Epithelial cell of proximal tubule (primary cell): ENCODE data around the gene AMZ2. TPM values are rescaled to one million over a fixed set of nuclear protein-coding genes. Genes with fewer than 3 reads are reported as not detected.
"Not testable (repeated sequence)": the region's sequence is repeated elsewhere in the genome, so short reads cannot be mapped to it uniquely, and the experiment has no call there.

Source experiments
- DNase-seq: peaks from one replicate; pipeline ENCODE4 v3.0.0-alpha.2; 2011; ENCODE audit warnings: low read depth
- H3K4me3 ChIP-seq: 2 replicates; pipeline ENCODE4 v1.5.1; 2011; ENCODE audit warnings: low read depth, mild to moderate bottlenecking, low read length
- CTCF ChIP-seq: conservative IDR thresholded peaks from 2 replicates; pipeline ENCODE4 v1.5.1; 2012; ENCODE audit warnings: low read depth, mild to moderate bottlenecking, low read length
- total RNA-seq: library from RNA; depleted of rRNA; stranded (reverse); fragments of >200 nt; gene quantifications from 2 replicates; pipeline ENCODE4 v1.2.3, GENCODE V29; 2015

The AMZ2 gene
- total RNA-seq, 1 donor from 2014 or later: 90.0 TPM

- DNase-seq: no peak
- peak overlapping the region; percentile 77 for H3K4me3 ChIP-seq
- peak; percentile 69 for TF ChIP-seq CTCF
Observed at GRCh38 chr17:68205251-68205807, 42.5 kb upstream of the AMZ2 start.

GRCh38 chr17:68205808-68206720 is 41.8 kb upstream of the AMZ2 start:
- TF ChIP-seq CTCF: no peak
- peak overlapping the region; percentile 77 for H3K4me3 ChIP-seq
- DNase-seq: no peak

GRCh38 chr17:68207651-68208253 is 40.1 kb upstream of the AMZ2 start:
- DNase-seq: no peak
- no peak overlapping the region for H3K4me3 ChIP-seq
- TF ChIP-seq CTCF: no peak

DNA sequence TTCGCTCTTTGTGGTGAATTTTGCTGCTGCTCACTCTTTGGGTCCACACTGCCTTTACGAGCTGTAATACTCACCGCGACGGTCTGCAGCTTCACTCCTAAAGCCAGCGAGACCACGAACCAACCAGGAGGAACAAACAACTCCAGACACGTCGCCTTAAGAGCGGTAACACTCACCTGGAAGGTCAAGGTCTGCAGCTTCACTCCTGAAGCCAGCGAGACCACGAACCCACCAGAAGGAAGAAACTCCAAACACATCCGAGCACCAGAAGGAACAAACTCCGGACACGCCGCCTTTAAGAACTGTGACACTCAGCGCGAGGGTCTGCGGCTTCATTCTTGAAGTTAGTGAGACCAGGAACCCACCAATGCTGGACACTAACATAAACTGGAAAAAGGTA is 39.2 kb upstream of the AMZ2 start:
- not testable (repeated sequence) for H3K4me3 ChIP-seq, DNase-seq

DNA sequence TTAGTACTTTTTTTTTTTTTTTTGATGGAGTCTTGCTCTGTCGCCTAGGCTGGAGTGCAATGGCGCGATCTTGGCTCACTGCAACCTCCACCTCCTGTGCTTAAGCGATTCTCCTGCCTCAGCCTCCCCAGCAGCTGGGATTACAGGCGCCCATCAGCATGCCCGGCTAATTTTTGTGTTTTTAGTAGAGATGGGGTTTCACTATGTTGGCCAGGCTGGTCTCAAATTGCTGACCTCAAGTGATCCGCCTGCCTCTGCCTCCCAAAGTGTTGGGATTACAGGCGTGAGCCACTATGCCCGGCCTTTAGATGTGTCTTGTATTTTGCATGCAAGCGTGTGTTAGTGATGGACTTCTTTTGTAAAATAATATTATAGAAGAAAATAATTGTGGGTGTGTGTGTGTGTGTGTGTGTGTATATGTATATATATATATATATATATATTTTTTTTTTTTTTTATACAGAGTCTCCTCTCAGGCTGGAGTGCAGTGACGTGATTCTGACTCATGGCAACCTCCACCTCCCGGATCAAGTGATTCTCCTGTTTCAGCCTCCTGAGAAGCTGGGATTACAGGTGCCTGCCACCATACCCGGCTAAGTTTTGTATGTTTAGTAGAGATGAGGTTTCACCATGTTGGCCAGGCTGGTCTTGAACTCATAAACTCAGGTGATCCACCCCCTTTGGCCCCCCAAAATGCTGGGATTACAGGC is 38.5 kb upstream of the AMZ2 start:
- not testable (repeated sequence) for DNase-seq, H3K4me3 ChIP-seq

- DNase-seq: no peak
- TF ChIP-seq CTCF: no peak
- no peak overlapping the region for H3K4me3 ChIP-seq
Observed at GRCh38 chr17:68210570-68211315, 37.1 kb upstream of the AMZ2 start.

GRCh38 chr17:68213428-68214411 is 34.1 kb upstream of the AMZ2 start:
- DNase-seq, H3K4me3 ChIP-seq: not testable (repeated sequence)

DNA sequence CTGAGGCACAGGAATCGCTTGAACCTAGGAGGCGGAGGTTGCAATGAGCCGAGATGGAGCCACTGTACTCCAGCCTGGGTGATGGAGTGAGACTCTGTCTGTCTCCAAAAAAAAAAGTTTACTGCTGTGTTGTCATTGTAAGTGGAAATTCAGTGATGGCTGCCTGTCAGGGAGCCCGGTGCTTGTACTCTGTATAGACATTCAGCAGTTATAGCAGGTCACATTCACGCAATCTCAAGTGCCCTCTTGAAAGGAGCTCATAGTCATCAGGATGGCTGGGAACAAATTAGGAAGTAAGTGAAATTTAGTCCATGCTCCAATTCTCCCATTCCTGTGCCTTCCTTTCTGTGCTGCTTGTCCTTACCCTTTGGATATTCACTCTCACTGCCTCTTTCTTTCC is 32.4 kb upstream of the AMZ2 start:
- H3K4me3 ChIP-seq, DNase-seq: not testable (repeated sequence)

DNA sequence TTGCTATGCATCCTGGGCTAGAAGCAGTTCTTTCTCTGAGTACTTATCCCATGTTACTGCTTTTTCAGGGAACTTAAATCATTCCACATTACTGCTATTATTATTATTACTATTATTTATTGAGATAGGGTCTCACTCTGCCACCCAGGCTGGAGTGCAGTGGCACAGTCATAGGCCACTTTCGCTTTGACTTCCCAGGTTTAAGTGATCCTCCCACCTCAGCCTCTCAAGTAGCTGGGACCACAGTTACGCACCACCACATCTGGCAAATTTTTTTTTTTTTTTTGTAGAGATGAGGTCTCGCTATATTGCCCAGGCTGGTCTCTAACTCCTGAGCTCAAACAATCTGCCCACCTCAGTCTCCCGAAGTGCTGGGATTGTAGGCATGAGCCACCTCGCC is 28.4 kb upstream of the AMZ2 start:
- DNase-seq, H3K4me3 ChIP-seq: not testable (repeated sequence)

DNA sequence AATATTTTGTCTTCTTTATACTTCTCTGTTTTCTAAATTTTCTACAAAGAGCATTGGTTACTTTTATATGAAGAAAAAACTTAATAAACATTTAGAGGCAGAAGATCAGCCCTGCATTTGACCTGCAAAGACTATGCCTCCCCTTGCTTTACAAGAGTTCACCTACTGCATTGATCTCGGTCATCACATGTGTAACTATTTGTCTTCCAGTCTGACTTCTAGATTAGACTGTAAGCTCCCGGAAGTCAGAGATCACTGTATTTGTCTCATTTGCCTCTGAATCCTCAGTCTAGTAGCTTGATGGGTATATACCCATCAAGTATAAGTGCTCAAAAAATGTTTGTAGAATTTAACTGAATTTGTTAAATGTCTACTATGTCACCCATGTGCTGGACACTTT is 27.7 kb upstream of the AMZ2 start:
- not testable (repeated sequence) for DNase-seq

GRCh38 chr17:68220786-68221185 is 27.1 kb upstream of the AMZ2 start:
- DNase-seq, H3K4me3 ChIP-seq: not testable (repeated sequence)

More for the DNA sequence above, 27.7 kb upstream of the AMZ2 start:
- H3K4me3 ChIP-seq: not testable (repeated sequence)
